ENCODE results near the gene DCUN1D1.
"Not testable (repeated sequence)": the region's sequence is repeated elsewhere in the genome, so short reads cannot be mapped to it uniquely, and the experiment has no call there.

Gene DCUN1D1

GRCh38 chr3:182980204-182981037 lies at the start of gene DCUN1D1:
TSS of gene DCUN1D1 (minus strand) at chr3:182980538. CDS start at chr3:182980489, 49 bp downstream.
- DNase-seq (ENCODE audit: low read depth in 2 of 2), result peak; percentile 73 to 80

GRCh38 chr3:183028416-183028815 lies 48.1 kb upstream of the DCUN1D1 start:
- no peak for DNase-seq (ENCODE audit: low read depth in 2 of 2)

GRCh38 chr3:183027276-183027675 lies 46.9 kb upstream of the DCUN1D1 start:
- no peak for DNase-seq (ENCODE audit: low read depth in 2 of 2)

GRCh38 chr3:183022936-183023516 lies 42.7 kb upstream of the DCUN1D1 start:
- DNase-seq (ENCODE audit: low read depth in 2 of 2), result no peak

GRCh38 chr3:183018421-183019192 lies 38.3 kb upstream of the DCUN1D1 start:
- no peak for DNase-seq (ENCODE audit: low read depth in 2 of 2)

- no peak for DNase-seq (ENCODE audit: low read depth in 2 of 2)
These were observed 34.8 kb upstream of the DCUN1D1 start for GRCh38 chr3:183015185-183015584.

GRCh38 chr3:183013856-183014255 lies 33.5 kb upstream of the DCUN1D1 start:
- no peak for DNase-seq (ENCODE audit: low read depth in 2 of 2)

- no peak for DNase-seq (ENCODE audit: low read depth in 2 of 2)
These were observed 32.7 kb upstream of the DCUN1D1 start for GRCh38 chr3:183013074-183013473.

GRCh38 chr3:183008800-183009199 lies 28.5 kb upstream of the DCUN1D1 start:
- no peak for DNase-seq (ENCODE audit: low read depth in 2 of 2)

GRCh38 chr3:183008303-183008702 lies 28.0 kb upstream of the DCUN1D1 start:
- no peak for DNase-seq (ENCODE audit: low read depth in 2 of 2)

- no peak for DNase-seq (ENCODE audit: low read depth in 2 of 2)
These were observed 26.2 kb upstream of the DCUN1D1 start for GRCh38 chr3:183006396-183007002.

GRCh38 chr3:182999767-183000166 lies 19.4 kb upstream of the DCUN1D1 start:
- no peak for DNase-seq (ENCODE audit: low read depth in 2 of 2)

GRCh38 chr3:182993486-182994201 lies 13.3 kb upstream of the DCUN1D1 start:
- not testable (repeated sequence) for DNase-seq (ENCODE audit: low read depth in 2 of 2)

GRCh38 chr3:182989566-182989965 lies 9.2 kb upstream of the DCUN1D1 start:
- DNase-seq (ENCODE audit: low read depth in 2 of 2), result no peak

GRCh38 chr3:182986021-182986420 lies 5.7 kb upstream of the DCUN1D1 start:
- DNase-seq (ENCODE audit: low read depth in 2 of 2), result no peak

- DNase-seq (ENCODE audit: low read depth in 2 of 2), result no peak
These were observed 3.5 kb upstream of the DCUN1D1 start for GRCh38 chr3:182983876-182984275.

GRCh38 chr3:182981038-182981380 lies 671 bp upstream of the DCUN1D1 start:
- DNase-seq (ENCODE audit: low read depth in 2 of 2), result no peak

GRCh38 chr3:182979674-182980191 lies 605 bp downstream of the DCUN1D1 start:
- no peak for DNase-seq (ENCODE audit: low read depth in 2 of 2)

GRCh38 chr3:182979103-182979673 lies 1.1 kb downstream of the DCUN1D1 start:
- no peak for DNase-seq (ENCODE audit: low read depth in 2 of 2)

- DNase-seq (ENCODE audit: low read depth in 2 of 2), result no peak
These were observed 2.0 kb downstream of the DCUN1D1 start for GRCh38 chr3:182978387-182978786.

- DNase-seq (ENCODE audit: low read depth in 2 of 2), result no peak
These were observed 7.3 kb downstream of the DCUN1D1 start for GRCh38 chr3:182973047-182973446.

All from stimulated activated CD4-positive, alpha-beta T cell treated with anti-CD3 and anti-CD28 coated beads, Interleukin-12 subunit alpha, Interleukin-12 subunit beta, amount 100 ng/mL, for 24 hours (primary cell).